HG03139 (cell line): ENCODE results near the gene AEN.
A peak's percentile ranks its signal among the peaks of the same experiment; 100 is the strongest.

ENCODE experiments used
- ATAC-seq: cut with Tn5 transposase; IDR thresholded peaks from one replicate; pipeline ENCODE4 v1.9.1; 2021; ENCODE audit not compliant: unreplicated experiment

The AEN gene

GRCh38 chr15:88620995-88621772 is at the start of gene AEN:
AEN (plus strand) TSS chr15:88621340; CDS start chr15:88626210, 4,870 bp downstream.
- peak; percentile 96 for ATAC-seq

- ATAC-seq = no peak
These were observed 49.3 kb upstream of the AEN start for GRCh38 chr15:88571852-88572259.

- no peak for ATAC-seq
These were observed 47.1 kb upstream of the AEN start for GRCh38 chr15:88574077-88574476.

- ATAC-seq = no peak
These were observed 46.5 kb upstream of the AEN start for GRCh38 chr15:88574655-88575054.

GRCh38 chr15:88579322-88579721 is 41.8 kb upstream of the AEN start:
- no peak for ATAC-seq

- ATAC-seq = no peak
These were observed 40.6 kb upstream of the AEN start for GRCh38 chr15:88580532-88580931.

- ATAC-seq = no peak
These were observed 34.6 kb upstream of the AEN start for GRCh38 chr15:88586401-88587162.

- no peak for ATAC-seq
These were observed 30.4 kb upstream of the AEN start for GRCh38 chr15:88590759-88591158.

GRCh38 chr15:88591384-88591783 is 29.8 kb upstream of the AEN start:
- ATAC-seq = no peak

- ATAC-seq = no peak
These were observed 17.3 kb upstream of the AEN start for GRCh38 chr15:88603885-88604284.

- no peak for ATAC-seq
These were observed 16.6 kb upstream of the AEN start for GRCh38 chr15:88604381-88605188.

GRCh38 chr15:88605189-88606069 is 15.7 kb upstream of the AEN start:
- ATAC-seq = no peak

GRCh38 chr15:88606070-88606794 is 14.9 kb upstream of the AEN start:
- ATAC-seq = no peak

GRCh38 chr15:88607951-88608350 is 13.2 kb upstream of the AEN start:
- ATAC-seq = no peak

- no peak for ATAC-seq
These were observed 12.4 kb upstream of the AEN start for GRCh38 chr15:88608607-88609181.

- no peak for ATAC-seq
These were observed 11.6 kb upstream of the AEN start for GRCh38 chr15:88609344-88610090.

GRCh38 chr15:88610701-88611231 is 10.4 kb upstream of the AEN start:
- no peak for ATAC-seq

- no peak for ATAC-seq
These were observed 8.8 kb upstream of the AEN start for GRCh38 chr15:88612186-88612796.
